Measurements from ENCODE around the gene RTN4R.
A peak's percentile ranks its signal among the peaks of the same experiment; 100 is the strongest.
"Not testable (repeated sequence)": the region's sequence is repeated elsewhere in the genome, so short reads cannot be mapped to it uniquely, and the experiment has no call there.

The RTN4R gene

DNA sequence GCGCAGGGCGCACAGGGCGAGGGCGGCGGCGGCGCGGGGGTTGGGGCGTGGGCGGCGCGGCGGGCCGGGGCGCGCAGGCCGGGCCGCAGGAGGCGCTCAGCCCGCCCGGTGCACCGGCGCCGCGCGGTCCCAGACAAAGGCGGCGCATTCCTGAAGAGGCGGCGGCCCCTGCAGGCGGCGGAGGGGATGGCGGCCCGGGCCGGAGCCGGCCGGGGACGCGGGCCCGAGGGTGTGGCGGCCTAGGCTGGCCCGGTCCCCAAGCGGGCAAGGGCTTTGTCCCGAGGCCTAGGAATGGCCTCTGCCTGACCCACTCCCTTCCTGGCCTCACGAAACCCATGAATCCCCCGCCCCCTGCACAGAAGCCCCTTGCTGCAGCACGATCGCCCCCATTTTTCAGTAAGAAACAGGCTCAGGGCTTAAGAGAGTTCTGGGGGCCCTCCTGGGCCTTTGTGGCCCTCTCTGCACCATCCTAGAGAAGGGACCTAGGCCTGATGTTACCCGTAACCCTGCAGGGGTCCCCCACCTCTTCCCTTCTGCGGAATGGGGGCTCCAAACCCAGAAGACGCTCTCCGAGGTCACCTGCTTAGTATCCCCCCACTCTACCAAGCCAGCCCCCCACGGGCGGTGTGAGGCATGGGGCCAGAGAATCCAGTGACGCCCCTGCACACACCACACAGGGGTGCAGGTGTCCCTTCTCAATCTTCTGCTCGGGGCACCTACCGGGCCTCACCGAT is at the start of gene RTN4R:
RTN4R (minus strand) TSS at position 40 of the 734 bp plus-strand sequence. CDS start 226 bp downstream, outside the sequence.
- TF ChIP-seq, protein P1, sequence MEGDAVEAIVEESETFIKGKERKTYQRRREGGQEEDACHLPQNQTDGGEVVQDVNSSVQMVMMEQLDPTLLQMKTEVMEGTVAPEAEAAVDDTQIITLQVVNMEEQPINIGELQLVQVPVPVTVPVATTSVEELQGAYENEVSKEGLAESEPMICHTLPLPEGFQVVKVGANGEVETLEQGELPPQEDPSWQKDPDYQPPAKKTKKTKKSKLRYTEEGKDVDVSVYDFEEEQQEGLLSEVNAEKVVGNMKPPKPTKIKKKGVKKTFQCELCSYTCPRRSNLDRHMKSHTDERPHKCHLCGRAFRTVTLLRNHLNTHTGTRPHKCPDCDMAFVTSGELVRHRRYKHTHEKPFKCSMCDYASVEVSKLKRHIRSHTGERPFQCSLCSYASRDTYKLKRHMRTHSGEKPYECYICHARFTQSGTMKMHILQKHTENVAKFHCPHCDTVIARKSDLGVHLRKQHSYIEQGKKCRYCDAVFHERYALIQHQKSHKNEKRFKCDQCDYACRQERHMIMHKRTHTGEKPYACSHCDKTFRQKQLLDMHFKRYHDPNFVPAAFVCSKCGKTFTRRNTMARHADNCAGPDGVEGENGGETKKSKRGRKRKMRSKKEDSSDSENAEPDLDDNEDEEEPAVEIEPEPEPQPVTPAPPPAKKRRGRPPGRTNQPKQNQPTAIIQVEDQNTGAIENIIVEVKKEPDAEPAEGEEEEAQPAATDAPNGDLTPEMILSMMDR (IDR thresholded peaks at IDR 0.05; ENCODE audit: low read depth, low read length, missing control alignments): peak; percentile 39
- DNase-seq (ENCODE audit: extremely low read depth, low read depth): no peak
- peak within 1 kb of the TSS; percentile 30 for H3K4me3 ChIP-seq (replicated peaks; ENCODE audit: low read depth, low read length)

DNA sequence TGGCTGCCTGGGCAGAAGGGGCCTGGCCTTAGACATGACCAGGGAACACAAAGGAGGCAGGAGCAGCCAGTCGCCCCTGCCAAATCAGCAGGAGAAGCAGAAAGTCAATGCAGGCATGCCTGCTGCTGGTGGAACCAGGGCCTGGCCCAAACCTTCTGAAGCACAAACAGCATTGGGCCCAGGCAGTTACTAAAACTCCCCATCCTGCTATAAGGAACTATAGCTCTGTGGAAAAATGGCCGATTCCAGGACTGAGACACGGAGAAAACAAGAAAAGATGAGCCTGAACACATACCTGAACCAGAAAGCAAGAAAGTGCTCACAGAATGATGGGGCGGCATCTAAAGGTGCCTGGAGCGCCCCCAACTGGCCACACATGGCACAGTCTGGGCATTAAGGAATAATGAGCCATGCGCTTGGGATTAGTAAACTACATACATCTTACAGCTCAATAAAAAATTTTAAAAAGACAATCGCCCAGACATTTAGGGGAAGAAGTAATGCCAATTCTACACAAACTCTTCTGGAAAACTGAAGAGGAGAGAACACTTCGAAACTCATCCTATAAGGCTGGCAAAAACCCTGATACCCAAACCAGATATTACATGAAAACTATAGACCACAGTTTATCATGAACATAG is 49.4 kb upstream of the RTN4R start:
- DNase-seq (ENCODE audit: extremely low read depth, low read depth); H3K4me3 ChIP-seq (replicated peaks; ENCODE audit: low read depth, low read length): not testable (repeated sequence)
- TF ChIP-seq, protein P1 (IDR thresholded peaks at IDR 0.05; ENCODE audit: low read depth, low read length, missing control alignments): peak; percentile 61

DNA sequence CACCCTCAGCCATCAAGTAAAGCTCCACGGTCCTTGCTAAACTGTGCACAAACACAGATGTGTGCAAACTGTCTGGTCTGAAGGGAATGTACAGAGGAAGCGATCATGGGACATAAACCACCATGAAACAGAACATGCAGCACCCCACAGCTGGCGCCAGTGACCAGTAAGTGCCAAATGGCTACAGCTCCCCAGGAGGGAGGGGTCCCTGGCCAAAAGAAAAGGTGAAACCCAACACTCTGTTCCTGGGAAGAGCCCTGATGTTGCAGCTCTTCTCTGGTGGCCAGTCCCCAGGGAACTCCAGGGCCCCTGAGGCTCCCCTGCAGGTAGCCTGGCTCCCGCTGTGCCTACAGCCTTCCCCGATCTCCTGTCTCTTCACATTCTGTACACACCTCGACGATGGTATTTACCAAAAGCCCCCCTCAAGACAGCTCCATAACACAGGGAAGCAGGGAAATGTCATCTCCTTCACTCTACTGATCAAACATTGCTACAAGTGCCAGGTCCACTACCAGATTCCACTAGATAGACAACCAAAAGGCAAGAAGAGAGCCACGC is 48.8 kb upstream of the RTN4R start:
- TF ChIP-seq, protein P1 (IDR thresholded peaks at IDR 0.05; ENCODE audit: low read depth, low read length, missing control alignments): no peak
- no peak for DNase-seq (ENCODE audit: extremely low read depth, low read depth)
- H3K4me3 ChIP-seq (replicated peaks; ENCODE audit: low read depth, low read length): no peak overlapping the region

DNA sequence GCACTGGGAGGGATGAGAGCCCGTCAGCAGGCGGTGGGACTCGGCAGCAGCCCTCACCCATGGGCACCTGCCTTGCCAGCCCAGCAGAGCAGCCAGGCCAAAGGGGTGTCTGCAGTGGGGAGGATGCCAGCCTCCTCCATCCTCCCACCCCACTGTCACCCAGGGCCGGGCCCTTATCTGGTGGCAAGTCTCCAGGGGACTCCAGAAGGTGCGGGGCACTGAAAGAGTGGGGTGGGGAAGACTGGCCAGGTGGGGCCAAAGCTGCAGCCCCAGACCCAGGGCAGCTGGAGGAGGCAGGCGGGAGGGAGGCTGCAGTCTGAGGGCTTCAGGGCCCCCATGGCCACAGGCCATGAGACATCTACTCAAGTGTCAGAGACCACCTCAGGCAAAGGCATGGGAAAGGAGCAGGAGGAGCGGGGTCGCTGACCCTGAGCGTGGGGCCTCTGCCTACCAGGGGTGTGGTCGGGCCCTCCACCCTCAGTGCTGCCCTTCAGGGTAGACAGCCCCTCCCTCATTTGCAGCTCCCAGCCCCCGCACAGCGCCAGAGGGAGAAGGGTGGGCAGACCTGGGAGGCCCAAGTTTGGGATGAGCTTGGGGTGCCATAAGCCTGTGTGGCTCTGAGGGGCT is 48.2 kb upstream of the RTN4R start:
- TF ChIP-seq, protein P1 (IDR thresholded peaks at IDR 0.05; ENCODE audit: low read depth, low read length, missing control alignments): no peak
- H3K4me3 ChIP-seq (replicated peaks; ENCODE audit: low read depth, low read length): no peak overlapping the region
- DNase-seq (ENCODE audit: extremely low read depth, low read depth): no peak

DNA sequence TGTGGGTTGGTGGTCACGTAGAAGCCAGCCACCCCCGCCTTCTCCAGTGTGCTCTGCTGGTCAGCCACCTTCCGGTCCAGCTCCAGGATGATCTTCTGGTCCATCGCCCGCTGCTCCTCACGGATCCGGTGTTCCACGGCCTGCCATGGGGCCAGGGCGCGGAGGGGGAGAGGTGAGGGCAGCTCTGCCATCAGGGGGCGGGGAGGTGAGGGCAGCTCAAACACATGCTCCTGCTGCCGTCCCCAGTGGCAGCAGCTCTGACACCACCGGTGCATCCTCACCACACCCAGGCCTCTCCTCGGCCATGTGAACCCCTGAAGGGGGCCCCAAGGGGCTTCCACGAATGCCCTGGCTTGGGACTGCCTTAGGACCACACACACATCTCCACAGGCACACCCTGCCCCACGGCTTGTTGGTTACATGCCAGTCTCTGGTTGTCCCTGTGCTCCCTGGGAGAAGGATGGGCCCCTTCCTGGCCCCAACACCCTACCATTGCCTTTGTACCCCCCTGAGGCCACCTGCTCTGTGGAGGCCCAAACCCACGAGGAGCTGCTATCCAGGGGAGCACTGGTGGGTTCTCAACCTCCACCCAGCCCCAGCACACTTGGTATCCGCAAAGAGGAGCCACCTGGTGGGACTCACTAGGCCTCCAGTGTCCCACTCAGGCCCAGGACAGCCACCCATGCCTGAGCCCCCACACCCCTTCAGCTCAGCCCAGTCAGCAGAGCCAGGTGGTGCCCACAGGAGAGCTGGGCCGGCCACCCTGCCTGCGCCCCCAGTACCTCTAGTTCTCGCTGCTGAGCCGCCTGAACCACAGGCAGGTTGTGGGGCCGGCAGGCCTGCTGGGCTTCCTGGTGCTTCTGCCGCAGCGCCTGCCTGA is 47.5 kb upstream of the RTN4R start:
- DNase-seq (ENCODE audit: extremely low read depth, low read depth): no peak
- TF ChIP-seq, protein P1 (IDR thresholded peaks at IDR 0.05; ENCODE audit: low read depth, low read length, missing control alignments): no peak
- no peak overlapping the region for H3K4me3 ChIP-seq (replicated peaks; ENCODE audit: low read depth, low read length)

DNA sequence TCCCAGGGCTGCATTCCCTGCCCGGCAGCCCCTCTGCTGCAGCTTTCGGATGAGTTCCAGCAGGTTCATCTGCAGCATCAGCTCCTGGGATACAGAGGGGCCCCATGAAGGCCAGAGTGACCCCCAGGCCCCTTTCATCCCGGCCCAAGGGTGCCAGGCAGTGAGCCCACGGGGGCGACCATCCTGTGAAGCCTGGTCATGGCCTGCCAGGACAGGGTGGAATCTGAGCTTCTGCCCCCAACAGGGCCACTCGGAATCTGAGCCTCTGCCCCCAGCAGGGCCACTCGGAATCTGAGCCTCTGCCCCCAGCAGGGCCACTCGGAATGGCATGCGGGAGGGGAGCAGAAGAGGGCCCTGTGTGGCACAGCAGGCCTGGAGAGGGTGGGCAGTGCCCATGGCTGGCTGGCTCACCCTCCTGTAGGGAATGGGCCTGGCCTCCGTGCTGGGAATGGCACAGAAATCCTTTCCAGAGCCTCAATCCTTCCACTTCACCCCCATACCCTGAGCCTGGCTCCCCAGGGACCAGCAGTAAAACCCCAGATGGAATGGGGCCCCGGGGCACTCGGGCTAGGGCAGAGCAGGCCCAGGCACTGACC is 46.7 kb upstream of the RTN4R start:
- not testable (repeated sequence) for H3K4me3 ChIP-seq (replicated peaks; ENCODE audit: low read depth, low read length); DNase-seq (ENCODE audit: extremely low read depth, low read depth)

DNA sequence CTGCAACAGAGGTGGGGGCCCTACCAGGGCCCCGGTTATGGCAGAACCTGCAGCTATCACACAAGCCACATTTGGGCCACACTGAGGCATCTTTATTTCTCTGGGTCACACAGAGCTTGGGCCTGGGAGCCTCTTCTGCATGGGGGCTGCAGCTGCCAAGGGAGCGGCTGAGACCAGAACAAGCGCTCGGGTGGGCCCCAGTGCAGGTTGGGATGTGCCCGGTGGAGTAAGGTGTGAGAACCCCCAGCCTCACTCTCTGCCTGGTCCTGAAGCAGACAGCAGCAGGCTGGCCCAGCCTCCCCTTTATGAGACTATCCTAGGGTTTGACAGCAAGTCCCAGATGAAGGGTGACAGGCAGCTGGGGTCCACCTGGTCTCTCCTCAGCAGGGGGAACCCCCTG is 46.1 kb upstream of the RTN4R start:
- not testable (repeated sequence) for H3K4me3 ChIP-seq (replicated peaks; ENCODE audit: low read depth, low read length); DNase-seq (ENCODE audit: extremely low read depth, low read depth)

DNA sequence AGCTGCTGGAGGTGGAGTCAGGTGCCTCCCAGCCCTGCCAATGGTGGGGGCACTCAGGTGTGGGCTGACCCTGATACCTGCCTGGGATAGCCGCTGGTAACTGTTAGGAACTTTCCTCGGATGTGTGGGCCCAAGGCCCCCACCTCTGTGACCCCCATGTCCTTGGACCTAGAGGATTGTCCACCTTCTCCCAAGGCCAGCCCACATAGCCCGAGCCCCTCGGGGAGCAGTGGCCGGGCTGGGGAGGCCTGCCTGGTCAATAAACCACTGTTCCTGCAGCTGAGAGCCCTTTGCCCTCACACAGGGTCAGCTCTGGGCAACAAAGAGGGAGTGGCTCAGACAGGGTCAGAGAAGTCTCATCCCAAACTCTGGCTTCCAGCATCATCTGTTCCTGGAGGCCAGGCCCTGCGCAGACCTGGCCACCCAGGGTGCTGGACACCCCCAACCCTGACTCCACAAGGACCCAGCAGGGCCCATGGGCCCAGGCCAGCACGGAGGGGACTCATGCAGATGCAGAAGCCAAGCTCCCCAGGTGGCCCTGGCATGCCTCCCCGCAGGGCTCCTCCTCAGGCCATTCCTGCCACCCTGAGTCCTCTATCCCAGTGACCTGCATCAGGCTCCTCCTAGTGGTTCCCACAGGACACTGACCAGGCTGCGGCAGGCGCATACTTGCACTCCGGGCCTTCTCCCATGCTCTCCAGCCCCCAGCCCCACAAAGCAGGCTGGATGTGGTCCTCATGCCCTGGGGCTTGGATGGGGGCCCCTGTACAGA is 45.4 kb upstream of the RTN4R start:
- H3K4me3 ChIP-seq (replicated peaks; ENCODE audit: low read depth, low read length); DNase-seq (ENCODE audit: extremely low read depth, low read depth): not testable (repeated sequence)
